ENCODE measurements around the gene FMOD.

Gene FMOD

GRCh38 chr1:203351037-203351625, at the start of gene FMOD:
Gene FMOD (minus strand): TSS chr1:203351122. CDS start chr1:203348270, 2,852 bp downstream.
- DNase-seq (ENCODE audit: low spot score): no peak

- no peak for DNase-seq (ENCODE audit: low spot score)
Observed at GRCh38 chr1:203396595-203397194, 45.8 kb upstream of the FMOD start.

- no peak for DNase-seq (ENCODE audit: low spot score)
Observed at GRCh38 chr1:203395751-203396150, 44.8 kb upstream of the FMOD start.

- no peak for DNase-seq (ENCODE audit: low spot score)
Observed at GRCh38 chr1:203390298-203390697, 39.4 kb upstream of the FMOD start.

- DNase-seq (ENCODE audit: low spot score): no peak
Observed at GRCh38 chr1:203388683-203389082, 37.8 kb upstream of the FMOD start.

- no peak for DNase-seq (ENCODE audit: low spot score)
Observed at GRCh38 chr1:203382026-203382425, 31.1 kb upstream of the FMOD start.

- DNase-seq (ENCODE audit: low spot score): no peak
Observed at GRCh38 chr1:203381151-203381751, 30.3 kb upstream of the FMOD start.

- DNase-seq (ENCODE audit: low spot score): no peak
Observed at GRCh38 chr1:203380420-203381150, 29.7 kb upstream of the FMOD start.

GRCh38 chr1:203379825-203380224, 28.9 kb upstream of the FMOD start:
- DNase-seq (ENCODE audit: low spot score): no peak

- DNase-seq (ENCODE audit: low spot score): no peak
Observed at GRCh38 chr1:203378556-203379245, 27.8 kb upstream of the FMOD start.

- no peak for DNase-seq (ENCODE audit: low spot score)
Observed at GRCh38 chr1:203373991-203374390, 23.1 kb upstream of the FMOD start.

- DNase-seq (ENCODE audit: low spot score): no peak
Observed at GRCh38 chr1:203373002-203373401, 22.1 kb upstream of the FMOD start.

GRCh38 chr1:203371288-203371687, 20.4 kb upstream of the FMOD start:
- DNase-seq (ENCODE audit: low spot score): no peak

GRCh38 chr1:203369666-203370065, 18.7 kb upstream of the FMOD start:
- DNase-seq (ENCODE audit: low spot score): no peak

- DNase-seq (ENCODE audit: low spot score): no peak
Observed at GRCh38 chr1:203368624-203369451, 17.9 kb upstream of the FMOD start.

GRCh38 chr1:203367057-203367456, 16.1 kb upstream of the FMOD start:
- no peak for DNase-seq (ENCODE audit: low spot score)

- DNase-seq (ENCODE audit: low spot score): no peak
Observed at GRCh38 chr1:203366476-203366875, 15.6 kb upstream of the FMOD start.

- DNase-seq (ENCODE audit: low spot score): no peak
Observed at GRCh38 chr1:203364806-203365205, 13.9 kb upstream of the FMOD start.

GRCh38 chr1:203364094-203364801, 13.3 kb upstream of the FMOD start:
- no peak for DNase-seq (ENCODE audit: low spot score)

- no peak for DNase-seq (ENCODE audit: low spot score)
Observed at GRCh38 chr1:203362720-203363025, 11.8 kb upstream of the FMOD start.

Data from kidney tubule cell (primary cell).